Measurements from ENCODE around the gene SSTR3. TPM values are rescaled to one million over a fixed set of nuclear protein-coding genes. Genes with fewer than 3 reads are reported as not detected.

SSTR3 gene
- total RNA-seq, 2 experiments from 2014 or later: 1.9 to 2.1 TPM

DNA sequence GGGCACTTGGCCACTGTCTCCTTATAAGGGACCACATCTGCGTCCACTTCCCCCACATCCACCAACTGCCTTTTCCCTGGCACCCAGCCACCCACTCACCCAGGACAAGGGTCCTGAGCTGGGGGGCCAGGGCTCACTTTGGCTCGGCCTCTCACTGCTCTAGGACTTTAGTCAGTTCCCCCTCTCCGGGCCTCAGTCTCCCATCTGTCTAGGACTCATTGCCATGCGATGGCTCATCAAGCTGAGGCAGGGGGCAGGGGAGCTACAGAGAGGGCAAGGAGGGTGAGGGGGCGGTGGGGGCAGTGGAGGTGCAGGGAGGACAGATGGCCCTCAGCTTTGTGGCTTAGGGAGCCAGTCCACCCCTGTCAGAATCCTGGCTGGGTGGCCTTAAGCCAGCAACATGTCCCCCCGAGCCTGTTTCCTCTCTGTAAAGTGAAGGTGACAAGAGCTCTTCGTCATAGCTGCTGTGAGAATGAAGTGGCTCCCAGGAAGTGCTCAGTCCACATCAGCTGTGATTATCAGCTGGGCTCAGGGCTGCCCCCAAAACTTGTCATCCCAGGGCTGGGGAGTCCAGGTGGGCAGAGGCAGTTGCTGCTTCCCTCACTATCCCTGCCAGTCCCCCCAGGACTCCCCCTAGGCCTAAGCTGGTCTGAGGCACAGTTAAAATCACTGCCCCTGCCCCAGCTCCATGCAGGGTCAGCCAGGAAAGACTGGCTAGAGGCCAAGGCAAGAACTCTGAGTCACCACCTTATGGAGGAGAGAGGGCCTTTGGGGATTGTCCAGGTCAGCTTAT, 16.9 kb upstream of the SSTR3 start:
- Histone ChIP-seq H3K27ac (ENCODE audit: low read depth in 1 of 2, low read length in 2 of 2) (peak overlapping the region; percentile 96 to 97), H3K36me3 (ENCODE audit: insufficient read depth, low read length) (peaks cover 91% of the 10 kb centered on the region), H3K9me3 (ENCODE audit: control insufficient read depth in 1 of 2, insufficient read depth in 1 of 2, low read length in 2 of 2) (no peaks in the 10 kb centered on the region), H3K27me3 (ENCODE audit: control insufficient read depth in 1 of 2, insufficient read depth in 2 of 2, low read length in 2 of 2) (no peaks in the 10 kb centered on the region), H3K4me1 (ENCODE audit: insufficient read depth, low read length) (peaks cover 97% of the 10 kb centered on the region), H3K4me3 (ENCODE audit: low read length) (peak overlapping the region; percentile 35)
- peak overlapping the region; percentile 83 for H3K4me3 Mint-ChIP-seq
- POLR2A ChIA-PET: interaction anchor here (0.7 to 7.6 kb wide), 11 partner anchors 10 to 453 kb away, joined by 3 to 281 read pairs (median 6); partner anchors contain the start of genes IFT27, IL2RB and RAC2
- H3K27ac Mint-ChIP-seq: peak overlapping the region; percentile 97
- H3K27me3 Mint-ChIP-seq: no peaks in the 10 kb centered on the region
- H3K9me3 Mint-ChIP-seq: no peaks in the 10 kb centered on the region
- CTCF ChIA-PET: interaction anchor here (0.5 to 5.9 kb wide), 10 partner anchors 10 to 854 kb away, joined by 3 to 43 read pairs (median 5); no protein-coding TSS in a partner anchor
- intact Hi-C loops (cut with DNase I, micrococcal nuclease): no loop called here
- H3K4me1 Mint-ChIP-seq (ENCODE audit: low read depth): peaks cover 90% of the 10 kb centered on the region
- DNase-seq (peak in 8 of 14 experiments; percentile 17 to 83 (median 50)), ATAC-seq (ENCODE audit: poor library complexity) (peak; percentile 4)
- peaks cover 85% of the 10 kb centered on the region for H3K36me3 Mint-ChIP-seq (ENCODE audit: low read depth)
- TF ChIP-seq, protein P1, sequence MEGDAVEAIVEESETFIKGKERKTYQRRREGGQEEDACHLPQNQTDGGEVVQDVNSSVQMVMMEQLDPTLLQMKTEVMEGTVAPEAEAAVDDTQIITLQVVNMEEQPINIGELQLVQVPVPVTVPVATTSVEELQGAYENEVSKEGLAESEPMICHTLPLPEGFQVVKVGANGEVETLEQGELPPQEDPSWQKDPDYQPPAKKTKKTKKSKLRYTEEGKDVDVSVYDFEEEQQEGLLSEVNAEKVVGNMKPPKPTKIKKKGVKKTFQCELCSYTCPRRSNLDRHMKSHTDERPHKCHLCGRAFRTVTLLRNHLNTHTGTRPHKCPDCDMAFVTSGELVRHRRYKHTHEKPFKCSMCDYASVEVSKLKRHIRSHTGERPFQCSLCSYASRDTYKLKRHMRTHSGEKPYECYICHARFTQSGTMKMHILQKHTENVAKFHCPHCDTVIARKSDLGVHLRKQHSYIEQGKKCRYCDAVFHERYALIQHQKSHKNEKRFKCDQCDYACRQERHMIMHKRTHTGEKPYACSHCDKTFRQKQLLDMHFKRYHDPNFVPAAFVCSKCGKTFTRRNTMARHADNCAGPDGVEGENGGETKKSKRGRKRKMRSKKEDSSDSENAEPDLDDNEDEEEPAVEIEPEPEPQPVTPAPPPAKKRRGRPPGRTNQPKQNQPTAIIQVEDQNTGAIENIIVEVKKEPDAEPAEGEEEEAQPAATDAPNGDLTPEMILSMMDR (IDR thresholded peaks at IDR 0.05): no peak

DNA sequence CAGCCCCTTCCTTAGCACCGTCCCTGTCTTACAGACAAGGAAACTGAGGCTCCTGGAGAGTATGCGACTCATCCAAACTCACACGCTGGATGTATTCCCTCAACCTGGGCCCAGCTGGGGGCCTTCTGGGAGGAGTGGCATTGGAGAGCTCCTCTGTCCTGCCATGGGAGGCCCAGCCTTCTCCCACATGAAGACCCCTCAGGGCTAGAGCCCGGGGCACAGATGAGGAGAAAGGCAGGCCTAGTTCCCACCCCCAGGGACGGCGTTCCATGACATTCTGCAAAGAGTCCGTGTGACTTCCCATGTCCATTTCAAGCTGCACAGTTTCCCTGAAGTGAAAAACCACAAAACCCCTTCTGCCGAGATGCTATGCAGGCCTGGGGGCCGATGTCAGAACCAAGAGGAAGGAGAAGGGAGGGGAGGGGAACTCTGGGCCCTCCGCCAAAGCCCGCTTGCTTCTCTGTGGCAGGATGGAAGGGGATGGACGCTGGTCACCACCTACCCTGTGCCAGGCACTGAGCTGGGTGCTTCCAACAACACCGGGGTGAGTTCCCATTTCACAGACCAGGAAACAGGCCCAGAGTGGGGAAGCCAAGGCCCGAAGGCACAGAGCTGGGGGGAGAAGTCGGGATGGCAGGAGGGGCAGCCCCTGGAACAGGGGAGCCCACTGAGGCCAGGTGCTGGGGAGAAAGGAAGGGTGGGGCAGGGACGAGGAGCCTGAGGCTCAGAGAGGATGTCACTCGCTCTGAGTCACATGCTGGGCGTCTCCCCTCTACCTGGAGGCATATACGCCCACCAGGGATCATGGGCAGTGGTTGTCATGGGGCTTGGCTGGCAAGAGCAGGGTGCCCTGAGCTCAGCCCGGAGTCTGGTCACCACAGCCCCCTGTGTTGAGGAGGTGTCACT, 16.1 kb upstream of the SSTR3 start:
- Mint-ChIP-seq H3K27me3 (no peaks in the 10 kb centered on the region), H3K36me3 (ENCODE audit: low read depth) (peaks cover 86% of the 10 kb centered on the region), H3K4me1 (ENCODE audit: low read depth) (peaks cover 90% of the 10 kb centered on the region), H3K9me3 (no peaks in the 10 kb centered on the region), H3K27ac (peak overlapping the region; percentile 97), H3K4me3 (peak overlapping the region; percentile 83)
- Histone ChIP-seq H3K36me3 (ENCODE audit: insufficient read depth, low read length) (peaks cover 91% of the 10 kb centered on the region), H3K4me1 (ENCODE audit: insufficient read depth, low read length) (peaks cover 97% of the 10 kb centered on the region), H3K27ac (ENCODE audit: low read depth in 1 of 2, low read length in 2 of 2) (peak overlapping the region; percentile 96 to 97), H3K4me3 (ENCODE audit: low read length) (peak overlapping the region; percentile 18), H3K27me3 (ENCODE audit: control insufficient read depth in 1 of 2, insufficient read depth in 2 of 2, low read length in 2 of 2) (no peaks in the 10 kb centered on the region), H3K9me3 (ENCODE audit: control insufficient read depth in 1 of 2, insufficient read depth in 1 of 2, low read length in 2 of 2) (no peaks in the 10 kb centered on the region)
- TF ChIP-seq, protein P1 (IDR thresholded peaks at IDR 0.05): no peak
- DNase-seq: peak in 10 of 14 experiments; percentile 50 to 85 (median 63)
- intact Hi-C loops (cut with DNase I, micrococcal nuclease): no loop called here
- ATAC-seq (ENCODE audit: poor library complexity): peak; percentile 39
- CTCF ChIA-PET: interaction anchor here (0.9 to 5.9 kb wide), 8 partner anchors 9 to 372 kb away, joined by 3 to 43 read pairs (median 7); no protein-coding TSS in a partner anchor
- POLR2A ChIA-PET: interaction anchor here (0.7 to 7.6 kb wide), 9 partner anchors 9 to 452 kb away, joined by 3 to 281 read pairs (median 5); partner anchors contain the start of genes IFT27 and RAC2

DNA sequence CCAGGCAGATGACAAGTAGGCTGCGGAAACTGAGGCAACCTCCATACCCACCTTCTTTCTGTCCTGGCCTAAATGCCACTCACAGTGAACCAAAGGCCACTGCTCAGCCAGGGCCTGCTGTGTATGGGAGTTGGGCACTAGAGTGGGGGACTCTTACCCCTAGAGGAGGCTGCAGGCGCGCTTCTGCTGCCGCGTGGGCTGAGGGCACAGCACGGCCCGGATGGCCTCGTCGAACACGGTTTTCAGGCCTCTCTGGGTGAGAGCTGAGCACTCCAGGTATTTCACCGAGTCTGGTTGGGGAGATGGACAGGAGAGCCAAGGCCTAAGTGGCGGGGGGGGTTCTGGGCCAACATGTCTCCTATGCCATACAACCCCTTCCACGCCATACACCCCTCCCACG, 14.2 kb upstream of the SSTR3 start:
- no peak overlapping the region for H3K4me3 ChIP-seq (ENCODE audit: low read length)
- CTCF ChIA-PET: no interaction called here
- peaks cover 74% of the 10 kb centered on the region for H3K36me3 ChIP-seq (ENCODE audit: insufficient read depth, low read length)
- Mint-ChIP-seq H3K9me3 (peaks cover 2% of the 10 kb centered on the region), H3K4me1 (ENCODE audit: low read depth) (peaks cover 89% of the 10 kb centered on the region), H3K27me3 (no peaks in the 10 kb centered on the region), H3K4me3 (no peak overlapping the region), H3K36me3 (ENCODE audit: low read depth) (peaks cover 84% of the 10 kb centered on the region), H3K27ac (peak overlapping the region; percentile 84)
- H3K27ac ChIP-seq (ENCODE audit: low read depth in 1 of 2, low read length in 2 of 2): peak overlapping the region; percentile 38 to 48
- peak in 1 of 14 experiments; percentile 5 for DNase-seq
- H3K4me1 ChIP-seq (ENCODE audit: insufficient read depth, low read length): peaks cover 97% of the 10 kb centered on the region
- ATAC-seq (ENCODE audit: poor library complexity): no peak
- intact Hi-C loops (cut with DNase I, micrococcal nuclease): no loop called here
- H3K27me3 ChIP-seq (ENCODE audit: control insufficient read depth in 1 of 2, insufficient read depth in 2 of 2, low read length in 2 of 2): no peaks in the 10 kb centered on the region
- H3K9me3 ChIP-seq (ENCODE audit: control insufficient read depth in 1 of 2, insufficient read depth in 1 of 2, low read length in 2 of 2): peaks cover 0 to 6% of the 10 kb centered on the region in 2 experiments
- TF ChIP-seq, protein P1 (IDR thresholded peaks at IDR 0.05): no peak
- POLR2A ChIA-PET: interaction anchor here (5.4 to 5.5 kb wide), 2 partner anchors 15 to 27 kb away, joined by 57 to 175 read pairs; partner anchors contain the start of gene RAC2
